ENCODE data around the gene OR51B2.
A peak's percentile ranks its signal among the peaks of the same experiment; 100 is the strongest.
"Not testable (repeated sequence)": the region's sequence is repeated elsewhere in the genome, so short reads cannot be mapped to it uniquely, and the experiment has no call there.

OR51B2 gene

DNA sequence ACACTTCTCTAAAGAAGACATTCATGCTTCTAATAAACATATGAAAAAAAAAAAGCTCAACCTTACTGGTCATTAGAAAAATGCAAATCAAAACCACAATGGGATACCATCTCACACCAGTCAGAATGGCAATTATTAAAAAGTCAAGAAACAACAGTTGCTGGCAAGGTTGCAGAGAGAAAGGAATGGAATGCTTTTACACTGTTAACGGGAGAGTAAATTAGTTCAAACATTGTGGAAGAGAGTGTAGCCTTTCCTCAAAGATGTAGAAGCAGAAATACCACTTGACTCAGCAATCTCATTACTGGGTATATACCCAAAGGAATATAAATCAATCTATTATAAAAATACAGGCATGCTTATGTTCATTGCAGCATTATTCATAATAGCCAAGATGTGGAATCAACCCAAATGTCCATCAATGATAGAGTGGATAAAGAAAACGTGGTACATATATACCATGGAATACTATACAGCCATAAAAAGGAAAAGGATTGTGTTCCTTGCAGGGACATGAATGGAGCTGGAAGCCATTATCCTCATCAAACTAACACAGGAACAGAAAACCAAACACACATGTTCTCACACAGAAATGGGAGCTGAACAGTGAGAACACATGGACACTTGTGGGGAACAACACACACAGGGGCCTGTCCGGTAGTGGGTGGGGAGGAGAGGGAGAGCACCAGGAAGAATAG, 10.6 kb downstream of the OR51B2 start:
- not testable (repeated sequence) for DNase-seq (ENCODE audit: low read depth, low spot score); H3K27ac ChIP-seq

DNA sequence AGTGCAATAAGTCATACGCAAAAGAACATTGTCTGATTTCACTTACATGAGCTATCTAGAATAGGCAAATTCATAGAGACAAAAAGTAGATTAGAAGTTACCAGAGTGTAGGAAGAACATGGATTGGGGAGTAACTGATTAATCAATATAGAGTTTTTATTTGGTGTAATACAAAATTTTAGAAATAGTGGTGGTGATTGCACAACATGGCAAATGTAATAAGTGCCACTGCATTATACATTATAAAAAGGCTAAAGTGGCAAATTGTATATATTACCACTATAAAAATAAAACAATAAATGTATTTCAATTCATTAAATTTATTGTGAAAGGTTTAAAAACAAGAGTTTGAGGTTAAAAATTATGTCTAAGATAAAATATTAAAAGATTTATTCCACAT, 13.7 kb downstream of the OR51B2 start:
- no peak overlapping the region for H3K27ac ChIP-seq
- no peak for DNase-seq (ENCODE audit: low read depth, low spot score)

DNA sequence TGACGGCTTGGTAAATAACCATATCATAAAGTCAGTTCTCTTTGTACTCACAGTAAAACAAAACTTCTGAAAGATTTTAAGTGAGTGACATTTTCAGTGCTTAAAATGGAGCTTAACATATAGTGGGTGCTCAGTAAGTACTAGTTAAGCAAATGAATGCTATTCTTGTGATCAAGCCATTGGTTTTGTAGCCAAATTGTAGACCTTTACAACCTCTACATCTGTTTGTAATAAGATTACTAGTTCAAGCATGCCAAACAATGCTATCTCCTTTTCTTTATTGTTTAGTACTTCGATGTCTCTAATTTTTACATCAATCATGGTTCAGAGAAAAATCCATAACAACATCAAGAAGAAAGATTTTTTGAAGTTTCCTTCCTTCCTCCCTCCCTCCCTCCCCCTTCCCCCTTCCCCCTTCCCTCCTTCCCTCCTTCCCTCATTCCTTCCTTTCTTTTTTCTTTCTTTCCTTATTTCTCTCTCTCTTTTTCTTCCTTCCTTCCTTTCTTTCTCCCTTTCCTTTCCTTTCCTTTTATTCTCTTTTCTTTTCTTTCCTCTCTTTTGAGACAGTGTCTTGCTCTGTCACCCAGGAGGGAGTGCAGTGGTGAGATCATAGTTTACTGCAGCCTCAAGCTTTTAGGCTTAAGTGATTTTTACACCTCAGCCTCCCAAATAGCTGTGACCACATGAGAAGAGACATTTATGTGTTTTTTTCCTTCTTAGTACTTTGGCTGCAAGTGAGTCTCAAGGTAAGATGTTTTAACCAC, 16.7 kb downstream of the OR51B2 start:
- no peak for DNase-seq (ENCODE audit: low read depth, low spot score)
- H3K27ac ChIP-seq: no peak overlapping the region

DNA sequence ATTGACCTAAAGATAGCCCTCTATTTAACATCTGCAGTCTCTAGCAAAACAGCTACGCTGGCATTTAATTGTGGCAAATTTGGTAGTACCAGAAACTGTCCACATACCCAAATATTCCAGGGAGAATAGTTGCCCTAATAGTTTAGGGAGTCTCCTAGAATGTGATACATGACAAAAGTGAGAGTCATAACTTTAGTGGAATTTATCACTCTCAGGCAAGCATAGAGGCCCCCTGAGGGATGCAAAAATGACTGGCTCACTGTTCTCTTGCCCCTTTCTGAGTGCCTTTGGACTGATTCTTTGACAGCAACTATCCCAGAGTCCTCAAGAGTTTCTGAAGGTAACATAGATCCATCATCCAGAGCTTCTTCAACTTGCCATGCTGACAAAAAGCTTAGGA, 20.1 kb downstream of the OR51B2 start:
- H3K27ac ChIP-seq: no peak overlapping the region
- DNase-seq (ENCODE audit: low read depth, low spot score): no peak

GRCh38 chr11:5303626-5304025, 20.5 kb downstream of the OR51B2 start:
- no peak for DNase-seq (ENCODE audit: low read depth, low spot score)

GRCh38 chr11:5301846-5302245, 22.3 kb downstream of the OR51B2 start, which contains the start of gene OR51B4:
OR51B4 (minus strand) TSS chr11:5301946; CDS start chr11:5301946, 0 bp downstream.
- DNase-seq (ENCODE audit: low read depth, low spot score): no peak

More at GRCh38 chr11:5303626-5304025, 20.5 kb downstream of the OR51B2 start:
- H3K27ac ChIP-seq: no peak overlapping the region

DNA sequence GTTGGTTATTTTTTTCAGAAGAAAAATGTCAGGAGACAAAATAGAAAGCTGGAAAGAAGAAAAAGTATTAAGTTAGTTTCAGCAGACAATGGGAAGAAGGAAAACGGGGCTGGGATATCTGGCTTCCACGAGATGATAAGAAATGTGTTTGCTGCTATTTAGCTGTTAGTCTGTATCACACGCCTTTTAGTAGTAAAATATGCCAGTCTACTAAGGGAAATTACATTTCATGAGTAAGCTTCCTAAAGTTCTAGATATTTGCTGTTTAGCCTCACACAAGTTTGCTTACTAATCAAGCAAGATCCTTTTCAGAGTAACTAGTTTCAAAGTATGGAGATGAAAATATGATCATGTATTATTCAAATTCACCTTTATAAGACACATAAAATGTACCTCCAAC, 23.8 kb downstream of the OR51B2 start:
- DNase-seq (ENCODE audit: low read depth, low spot score): no peak
- no peak overlapping the region for H3K27ac ChIP-seq

More at GRCh38 chr11:5301846-5302245, 22.3 kb downstream of the OR51B2 start, which contains the start of gene OR51B4:
- H3K27ac ChIP-seq: no peak within 1 kb of the TSS

DNA sequence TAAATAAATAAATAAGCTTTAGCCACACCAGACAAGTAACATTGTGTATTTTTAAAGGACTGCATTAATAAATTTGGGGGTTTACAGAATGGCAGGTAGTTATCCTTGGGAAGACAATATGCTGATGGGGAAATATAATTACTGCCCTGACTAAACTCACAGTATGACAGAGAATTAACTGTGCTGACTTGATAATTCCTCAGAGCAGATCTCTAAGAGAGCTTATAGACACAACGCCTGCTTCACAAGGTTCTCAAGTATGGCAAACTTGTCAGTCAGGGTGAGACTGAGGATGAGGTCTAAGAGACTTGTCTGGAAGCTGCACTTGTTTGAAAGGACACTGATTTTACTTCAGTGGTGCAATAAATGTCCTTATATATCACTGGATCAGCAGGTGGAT, 25.6 kb downstream of the OR51B2 start:
- no peak overlapping the region for H3K27ac ChIP-seq

GRCh38 chr11:5297721-5298323, 26.3 kb downstream of the OR51B2 start:
- no peak for DNase-seq (ENCODE audit: low read depth, low spot score)

More for the DNA sequence above, 25.6 kb downstream of the OR51B2 start:
- no peak for DNase-seq (ENCODE audit: low read depth, low spot score)

DNA sequence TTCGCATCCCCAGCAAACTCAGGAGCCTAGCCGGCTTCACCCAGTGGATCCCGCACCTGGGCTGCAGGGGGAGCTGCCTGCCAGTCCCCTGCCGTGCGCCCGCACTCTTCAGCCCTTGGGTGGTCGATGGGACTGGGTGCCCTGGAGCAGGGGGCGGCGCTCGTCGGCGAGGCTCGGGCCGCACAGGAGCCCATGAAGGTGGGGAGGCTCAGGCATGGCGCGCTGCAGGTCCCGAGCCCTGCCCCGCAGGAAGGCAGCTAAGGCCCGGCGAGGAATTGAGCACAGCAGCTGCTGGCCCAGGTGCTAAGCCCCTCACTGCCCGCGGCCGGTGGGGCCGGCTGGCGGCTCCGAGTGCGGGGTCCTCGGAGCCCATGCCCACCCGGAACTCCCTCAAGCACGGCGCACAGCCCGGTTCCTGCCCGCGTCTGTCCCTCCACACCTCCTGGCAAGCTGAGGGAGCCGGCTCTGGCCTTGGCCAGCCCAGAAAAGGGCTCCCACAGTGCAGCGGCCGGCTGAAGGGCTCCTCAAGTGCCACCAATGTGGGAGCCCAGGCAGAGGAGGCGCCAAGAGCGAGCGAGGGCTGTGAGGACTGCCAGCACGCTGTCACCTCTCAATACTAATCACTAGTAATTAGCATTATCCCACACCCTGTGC, 29.6 kb downstream of the OR51B2 start:
- not testable (repeated sequence) for DNase-seq (ENCODE audit: low read depth, low spot score); H3K27ac ChIP-seq

More at GRCh38 chr11:5297721-5298323, 26.3 kb downstream of the OR51B2 start:
- H3K27ac ChIP-seq: no peak overlapping the region

DNA sequence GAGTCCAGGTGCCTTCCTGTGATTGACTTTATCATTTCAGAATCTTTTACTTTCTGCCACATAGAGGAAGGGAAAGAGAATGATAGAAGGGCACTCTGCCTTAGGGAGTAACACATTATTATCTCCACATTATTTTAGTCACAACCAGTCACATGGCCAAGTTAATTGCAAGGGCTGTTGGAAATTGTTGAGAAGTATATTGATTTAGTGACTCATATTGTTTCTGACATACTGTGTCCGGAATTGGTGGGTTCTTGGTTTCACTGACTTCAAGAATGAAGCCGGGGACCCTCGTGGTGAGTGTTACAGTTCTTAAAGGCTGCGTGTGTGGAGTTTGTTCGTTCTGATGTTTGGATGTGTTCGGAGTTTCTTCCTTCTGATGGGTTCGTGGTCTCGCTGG, 31.1 kb downstream of the OR51B2 start:
- H3K27ac ChIP-seq: no peak overlapping the region
- no peak for DNase-seq (ENCODE audit: low read depth, low spot score)

GRCh38 chr11:5291207-5291838, 32.8 kb downstream of the OR51B2 start:
- H3K27ac ChIP-seq: no peak overlapping the region
- DNase-seq (ENCODE audit: low read depth, low spot score): no peak

- no peak for DNase-seq (ENCODE audit: low read depth, low spot score)
- peak overlapping the region; percentile 34 for H3K27ac ChIP-seq
Observed at GRCh38 chr11:5290106-5290505, 34.0 kb downstream of the OR51B2 start.

- H3K27ac ChIP-seq: peak overlapping the region; percentile 34
- no peak for DNase-seq (ENCODE audit: low read depth, low spot score)
Observed at GRCh38 chr11:5289696-5290095, 34.4 kb downstream of the OR51B2 start.

GRCh38 chr11:5288906-5289550, 35.1 kb downstream of the OR51B2 start:
- DNase-seq (ENCODE audit: low read depth, low spot score): no peak
- H3K27ac ChIP-seq: peak overlapping the region; percentile 34

DNA sequence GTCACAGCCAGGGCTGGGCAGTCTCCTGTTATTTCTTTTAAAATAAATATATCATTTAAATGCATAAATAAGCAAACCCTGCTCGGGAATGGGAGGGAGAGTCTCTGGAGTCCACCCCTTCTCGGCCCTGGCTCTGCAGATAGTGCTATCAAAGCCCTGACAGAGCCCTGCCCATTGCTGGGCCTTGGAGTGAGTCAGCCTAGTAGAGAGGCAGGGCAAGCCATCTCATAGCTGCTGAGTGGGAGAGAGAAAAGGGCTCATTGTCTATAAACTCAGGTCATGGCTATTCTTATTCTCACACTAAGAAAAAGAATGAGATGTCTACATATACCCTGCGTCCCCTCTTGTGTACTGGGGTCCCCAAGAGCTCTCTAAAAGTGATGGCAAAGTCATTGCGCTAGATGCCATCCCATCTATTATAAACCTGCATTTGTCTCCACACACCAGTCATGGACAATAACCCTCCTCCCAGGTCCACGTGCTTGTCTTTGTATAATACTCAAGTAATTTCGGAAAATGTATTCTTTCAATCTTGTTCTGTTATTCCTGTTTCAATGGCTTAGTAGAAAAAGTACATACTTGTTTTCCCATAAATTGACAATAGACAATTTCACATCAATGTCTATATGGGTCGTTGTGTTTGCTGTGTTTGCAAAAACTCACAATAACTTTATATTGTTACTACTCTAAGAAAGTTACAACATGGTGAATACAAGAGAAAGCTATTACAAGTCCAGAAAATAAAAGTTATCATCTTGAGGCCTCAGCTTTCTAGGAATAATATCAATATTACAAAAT, 35.8 kb downstream of the OR51B2 start:
- H3K27ac ChIP-seq: peak overlapping the region; percentile 95
- DNase-seq (ENCODE audit: low read depth, low spot score): no peak

- no peak for DNase-seq (ENCODE audit: low read depth, low spot score)
- peak overlapping the region; percentile 95 for H3K27ac ChIP-seq
Observed at GRCh38 chr11:5286901-5287300, 37.2 kb downstream of the OR51B2 start.

DNA sequence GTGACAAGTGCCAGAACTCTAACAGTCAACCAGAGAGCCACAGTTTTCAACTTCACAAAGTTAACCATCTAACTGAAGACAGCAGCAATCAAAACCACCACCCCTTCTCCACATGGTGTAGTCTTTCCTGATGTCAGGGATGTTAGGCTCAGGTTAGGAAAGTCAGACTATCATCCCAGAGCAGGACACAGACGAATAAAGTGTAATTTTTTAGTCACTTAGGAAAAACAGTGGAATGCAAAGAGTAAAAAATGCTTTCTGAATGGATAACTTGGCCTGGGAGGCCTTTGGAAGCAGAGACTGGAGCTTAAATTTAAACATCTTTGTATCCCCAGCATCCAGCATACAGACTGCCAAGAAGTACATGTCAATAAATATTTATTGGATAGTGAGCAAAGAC, 37.7 kb downstream of the OR51B2 start:
- DNase-seq (ENCODE audit: low read depth, low spot score): no peak
- H3K27ac ChIP-seq: peak overlapping the region; percentile 95
